Stimulated activated CD4-positive, alpha-beta T cell treated with anti-CD3 and anti-CD28 coated beads, Interleukin-12 subunit alpha, Interleukin-12 subunit beta, amount 100 ng/mL, for 24 hours (primary cell): ENCODE results near the gene TBC1D7.
"Not testable (repeated sequence)": the region's sequence is repeated elsewhere in the genome, so short reads cannot be mapped to it uniquely, and the experiment has no call there.

Experiments used
- DNase-seq, 2 experiments: peaks; one replicate each; pipeline ENCODE4 v3.0.0-alpha.2; 2020; ENCODE audit warnings: low read depth in 2 of 2

Gene TBC1D7

DNA sequence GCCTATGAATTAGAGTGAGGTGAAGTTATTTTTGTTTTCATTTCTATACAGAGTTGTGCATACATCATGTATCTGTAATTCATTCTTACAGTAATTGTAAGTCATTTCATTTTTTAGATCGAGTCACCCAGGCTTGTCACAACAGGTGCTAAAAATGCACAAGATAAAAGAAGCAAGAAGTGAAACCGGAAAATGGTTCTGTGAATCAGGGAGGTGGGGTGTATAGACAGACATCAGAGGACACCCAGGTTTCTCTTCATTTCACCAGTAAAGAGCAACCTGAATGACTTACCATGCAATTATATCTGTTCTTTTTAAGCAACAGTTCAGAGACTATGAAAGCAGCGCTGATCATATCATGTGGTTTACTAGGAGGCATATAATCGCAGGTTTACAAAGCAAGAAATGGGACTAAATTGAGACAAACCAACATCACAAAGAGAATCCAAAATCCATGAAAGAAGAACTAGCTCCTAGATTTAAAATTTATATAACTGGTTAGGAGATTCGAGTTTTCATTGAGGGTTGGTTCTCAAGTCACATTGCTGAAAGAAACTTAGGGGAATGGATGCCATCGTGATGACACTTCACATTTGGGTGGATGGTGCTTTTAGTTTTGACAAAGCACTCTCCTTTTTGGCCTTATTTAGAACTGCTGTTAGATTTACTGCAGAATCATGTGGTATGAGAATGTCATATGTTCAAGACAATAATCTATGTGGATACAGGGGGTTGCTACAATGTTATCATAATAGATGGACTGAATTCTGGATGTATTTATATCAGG, 27.9 kb upstream of the TBC1D7 start:
- DNase-seq, result no peak

DNA sequence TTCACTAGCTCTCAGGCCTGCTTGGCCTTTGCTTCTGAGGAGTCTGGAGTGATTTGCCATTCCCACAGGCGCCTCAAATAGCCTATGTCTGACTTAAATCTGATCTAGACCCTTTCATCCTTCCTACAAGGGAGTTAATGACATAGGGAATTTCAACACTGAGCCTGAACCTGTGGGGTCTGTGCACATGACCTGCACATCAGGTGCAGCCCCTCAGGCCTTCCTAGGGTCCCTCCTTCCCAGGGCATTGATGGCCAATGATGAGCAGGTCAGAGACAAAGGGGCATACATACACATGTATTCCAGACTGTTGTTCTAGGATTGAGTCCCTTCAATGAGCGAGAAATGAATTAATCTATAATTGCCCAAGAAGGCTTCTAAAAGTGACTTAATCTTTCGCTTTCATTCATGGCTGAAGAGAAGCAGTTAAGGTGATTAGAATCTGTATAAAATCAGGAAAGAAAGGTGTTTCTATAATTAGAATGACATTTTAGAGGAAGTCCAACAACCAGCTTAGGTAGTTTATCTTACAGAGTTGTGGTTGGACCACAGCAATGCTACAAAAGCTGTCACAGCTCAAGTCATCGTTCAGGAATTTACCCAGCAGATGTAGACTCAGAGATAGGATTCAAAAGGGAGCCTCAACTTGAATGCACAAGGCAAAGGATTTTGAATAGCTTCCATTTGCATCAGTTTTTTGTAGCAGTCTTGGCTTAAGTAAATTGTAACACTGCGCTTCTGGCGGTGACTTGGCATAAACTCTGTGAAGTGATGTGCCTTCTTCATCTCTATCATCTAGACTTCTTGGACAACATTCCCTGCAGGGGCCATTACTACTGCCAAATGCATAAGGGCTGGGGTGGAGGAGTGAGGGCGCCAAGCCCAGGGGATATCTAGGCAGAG, 27.0 kb upstream of the TBC1D7 start:
- no peak for DNase-seq

DNA sequence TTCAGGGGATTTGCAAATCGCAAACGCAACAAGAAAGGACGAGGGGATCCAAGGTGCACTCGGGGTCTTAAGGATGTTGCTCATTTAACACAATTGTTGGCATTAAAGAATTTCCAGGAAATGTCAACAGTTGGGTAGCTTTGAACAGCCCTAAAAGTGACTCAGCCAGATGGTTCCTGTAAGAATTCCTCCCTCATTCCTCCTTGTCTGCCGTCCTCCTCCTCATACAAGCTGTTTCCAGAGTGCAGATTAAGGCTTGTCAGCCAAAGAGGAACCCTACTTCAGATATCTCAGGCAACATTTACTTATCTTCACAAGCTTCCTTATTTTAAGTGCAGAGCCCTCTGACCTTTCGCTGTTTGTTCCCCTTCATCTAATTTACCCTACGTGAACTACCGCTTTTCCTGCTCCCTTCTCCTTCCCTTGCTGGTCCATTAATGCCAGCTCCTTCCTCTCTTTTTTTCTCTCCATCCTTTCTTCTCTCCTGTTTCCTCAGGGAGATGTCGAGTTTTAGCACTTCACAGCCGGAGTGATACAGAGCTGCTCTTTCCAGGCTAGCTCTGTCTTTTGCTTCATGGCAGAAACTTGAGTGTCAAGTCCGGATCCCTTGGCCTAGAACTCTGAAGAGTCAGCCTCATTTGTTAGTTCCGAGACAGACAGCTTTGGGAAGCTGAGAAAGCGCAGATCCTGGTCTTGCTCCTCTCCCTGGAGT, 26.1 kb upstream of the TBC1D7 start:
- no peak for DNase-seq

DNA sequence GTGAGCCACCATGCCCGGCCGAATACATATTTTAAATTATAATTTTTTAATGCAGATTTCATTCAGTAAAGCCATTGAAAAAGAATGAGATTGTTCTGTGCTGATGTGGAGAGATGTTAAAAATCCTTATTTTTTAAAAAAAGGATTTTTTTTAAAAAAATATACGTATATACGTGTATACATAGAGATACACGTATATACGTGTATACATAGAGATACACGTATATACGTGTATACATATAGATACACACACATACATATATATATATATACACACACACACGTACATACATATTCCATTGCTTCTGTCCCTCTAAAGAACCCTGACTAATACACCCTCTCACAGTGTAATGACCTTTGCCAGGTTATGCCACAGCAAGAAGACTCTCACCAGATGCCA, 23.8 kb upstream of the TBC1D7 start:
- DNase-seq, result no peak

DNA sequence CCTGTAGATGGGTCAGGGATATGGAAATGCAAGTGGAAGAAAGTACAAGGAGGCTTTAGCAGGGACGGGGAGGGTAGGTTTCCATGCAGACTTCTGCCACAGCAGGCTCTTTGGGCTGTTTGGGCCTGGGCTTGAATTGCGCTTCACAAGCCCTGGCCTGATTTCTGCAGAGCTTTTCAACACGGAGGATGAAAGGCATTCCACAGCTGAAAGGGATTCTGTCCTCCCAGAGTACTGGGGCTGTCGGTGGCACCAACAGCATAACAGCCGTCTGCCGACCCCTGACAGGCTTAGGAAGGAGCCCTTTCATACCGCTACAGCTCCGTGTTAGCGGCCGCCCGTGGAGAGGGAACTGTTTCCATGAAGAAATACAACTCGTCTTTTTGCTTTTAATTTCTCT, 22.9 kb upstream of the TBC1D7 start:
- DNase-seq, result no peak

DNA sequence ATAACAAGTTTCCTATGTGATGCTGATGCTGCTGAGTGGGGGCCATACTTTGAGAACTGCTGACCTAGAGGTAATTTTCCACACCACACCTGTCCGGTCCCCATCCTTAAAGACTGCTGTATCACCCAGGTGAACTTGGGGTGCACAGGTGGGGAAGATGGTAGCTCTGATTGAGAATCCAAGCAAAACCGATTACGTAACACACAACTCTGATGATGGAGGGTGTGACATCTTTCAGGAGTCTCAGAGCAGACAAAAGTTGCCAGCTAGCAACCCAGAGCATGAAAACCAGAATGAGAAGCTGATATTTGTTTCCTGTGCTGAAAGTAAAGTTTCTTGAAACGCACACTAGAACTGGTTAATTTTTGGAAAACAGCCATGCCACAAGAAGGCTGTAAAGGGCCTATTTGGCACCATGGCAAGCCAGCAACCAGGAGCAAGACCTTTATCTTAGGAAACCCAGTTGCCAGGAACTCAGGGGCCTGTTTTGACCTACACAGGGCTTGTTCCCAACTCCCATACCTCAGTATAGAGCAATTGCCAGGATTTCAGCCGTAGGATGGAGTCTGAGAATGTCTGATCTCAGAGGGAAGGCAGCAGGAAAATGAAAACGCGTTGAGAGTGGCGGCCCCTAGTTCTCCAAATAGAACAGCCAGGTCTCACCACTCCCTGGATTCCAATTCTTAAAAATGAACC, 21.6 kb upstream of the TBC1D7 start:
- DNase-seq, result no peak

DNA sequence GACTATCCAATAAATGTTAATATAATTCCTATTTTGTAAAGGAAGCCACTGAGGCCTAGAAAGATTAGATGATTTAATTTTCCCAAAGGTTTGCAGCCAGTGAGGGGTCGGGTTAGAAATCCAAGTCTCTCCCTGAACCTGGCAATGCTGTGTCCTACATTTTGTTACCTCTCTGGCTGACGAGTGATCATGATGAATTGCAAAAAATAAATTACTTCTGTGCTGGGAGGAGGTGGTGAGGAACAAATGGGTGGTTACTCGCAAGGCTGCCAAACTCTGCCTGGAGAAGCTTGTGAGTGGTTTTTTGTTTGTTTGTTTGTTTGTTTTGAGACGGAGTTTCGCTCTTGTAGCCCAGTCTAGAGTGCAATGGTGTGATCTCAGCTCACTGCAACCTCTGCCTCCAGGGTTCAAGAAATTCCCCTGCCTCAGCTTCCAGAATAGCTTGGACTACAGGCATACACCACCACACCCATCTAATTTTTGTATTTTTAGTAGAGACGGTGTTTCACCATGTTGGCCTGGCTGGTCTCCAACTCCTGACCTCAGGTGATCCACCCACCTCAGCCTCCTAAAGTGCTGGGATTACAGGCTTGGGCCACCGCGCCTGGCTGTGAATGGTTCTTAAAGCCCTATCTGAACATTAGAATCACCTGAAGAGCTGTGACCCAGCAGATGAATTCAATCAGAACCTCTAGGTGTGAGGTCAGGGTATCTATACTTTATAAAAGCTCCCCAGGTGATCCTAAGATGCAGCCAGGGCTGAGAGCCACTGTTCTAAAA, 20.2 kb upstream of the TBC1D7 start:
- no peak for DNase-seq

DNA sequence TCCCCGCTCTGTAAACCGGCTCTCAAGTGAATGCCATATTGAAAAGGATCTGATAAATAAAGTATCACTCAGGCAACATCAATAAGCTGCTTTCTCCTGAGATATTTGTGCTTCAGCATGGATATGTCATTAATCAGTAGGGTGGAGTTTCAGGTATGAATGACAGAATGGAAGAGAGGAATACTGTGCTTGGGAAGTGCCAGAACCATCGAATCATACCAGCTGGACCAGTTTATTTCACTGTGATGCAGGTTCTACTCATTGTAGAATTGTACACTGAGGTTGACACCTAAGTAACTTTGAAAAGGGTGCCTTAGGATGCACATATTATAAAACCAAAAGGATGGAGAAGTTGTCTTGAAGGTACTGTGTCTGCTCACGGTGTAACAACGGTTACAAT, 17.9 kb upstream of the TBC1D7 start:
- no peak for DNase-seq

DNA sequence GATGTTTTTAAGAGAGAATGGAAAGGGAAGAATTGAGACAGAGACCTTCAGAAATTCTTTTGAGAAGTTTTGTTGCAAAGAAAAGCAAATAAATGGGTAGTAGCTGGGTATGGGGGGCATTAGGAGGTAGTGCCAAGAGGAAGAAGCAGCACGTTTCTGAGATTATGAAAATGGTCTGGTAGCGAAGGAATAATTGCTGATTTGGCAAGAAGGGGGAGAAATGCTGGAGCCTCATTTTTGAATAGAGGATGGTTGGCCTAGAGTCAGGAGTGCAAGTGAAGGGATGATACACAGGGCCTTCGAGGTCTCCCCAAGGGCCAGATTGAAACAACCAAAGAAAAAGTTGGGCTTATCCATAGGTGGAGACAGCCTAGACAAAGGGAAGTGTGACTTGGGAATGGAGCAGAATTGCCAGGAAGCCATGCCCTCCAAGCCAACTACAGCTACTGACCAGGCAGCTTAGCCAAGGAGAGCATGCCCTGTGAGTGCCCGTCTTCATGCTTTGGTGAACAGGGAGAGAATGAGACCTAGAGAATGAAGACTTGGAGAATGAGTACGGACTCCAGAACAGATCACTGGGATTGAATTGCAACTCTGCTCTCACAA, 14.2 kb upstream of the TBC1D7 start:
- no peak for DNase-seq

DNA sequence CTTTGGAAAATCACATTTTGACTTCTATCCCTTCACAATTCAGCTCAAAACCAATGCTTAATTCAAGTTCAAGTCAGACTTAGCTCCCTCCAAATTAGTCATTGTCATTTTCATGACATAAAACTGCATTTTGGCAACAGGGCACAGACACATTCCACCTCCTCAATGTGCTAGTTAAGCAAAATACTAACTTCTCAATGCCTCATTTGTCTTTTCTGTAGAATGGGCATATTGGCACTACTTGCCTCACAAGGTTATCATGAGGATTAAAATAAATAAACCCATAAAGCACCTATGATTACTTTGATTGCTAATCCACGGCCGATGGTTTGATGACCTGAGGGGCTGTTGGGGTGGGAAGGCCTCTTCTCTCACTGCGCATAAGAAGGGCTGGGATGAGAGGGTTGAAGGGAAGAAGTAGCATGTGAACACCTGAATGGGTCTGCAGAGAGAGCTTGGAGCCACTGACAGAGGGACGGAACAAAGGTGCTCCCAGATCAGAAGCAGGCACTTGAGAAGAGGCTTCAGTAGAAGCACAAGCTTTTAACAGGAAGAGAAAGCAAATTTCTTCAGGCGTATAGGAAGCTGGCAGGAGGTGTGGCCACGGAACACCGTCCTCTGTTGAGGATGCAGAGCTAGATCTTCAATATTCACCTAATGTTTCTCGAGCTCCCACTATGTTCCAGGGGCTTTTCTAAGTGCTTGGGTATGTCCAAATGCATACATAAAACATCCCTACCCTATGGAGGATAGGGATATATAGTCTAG, 11.7 kb upstream of the TBC1D7 start:
- DNase-seq, result no peak

DNA sequence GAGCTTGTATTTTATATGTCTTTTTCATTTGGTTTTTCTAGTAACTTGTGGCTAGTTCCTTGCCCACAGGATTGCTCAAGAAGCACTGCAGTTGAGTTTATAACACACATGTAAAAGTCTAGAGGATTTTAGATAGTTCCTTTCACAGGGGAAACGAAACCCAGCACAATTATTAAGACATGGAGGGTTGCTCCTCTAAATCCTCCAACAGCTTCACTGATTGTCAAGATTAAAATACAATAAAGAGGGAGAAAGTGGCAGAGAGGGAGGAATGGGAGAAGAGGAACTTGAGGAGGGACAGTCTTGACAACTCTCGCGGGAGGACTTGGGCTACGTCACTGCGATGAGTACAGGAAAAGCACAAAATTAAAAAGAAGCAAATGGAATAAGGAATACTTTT, 9.7 kb upstream of the TBC1D7 start:
- DNase-seq, result no peak

DNA sequence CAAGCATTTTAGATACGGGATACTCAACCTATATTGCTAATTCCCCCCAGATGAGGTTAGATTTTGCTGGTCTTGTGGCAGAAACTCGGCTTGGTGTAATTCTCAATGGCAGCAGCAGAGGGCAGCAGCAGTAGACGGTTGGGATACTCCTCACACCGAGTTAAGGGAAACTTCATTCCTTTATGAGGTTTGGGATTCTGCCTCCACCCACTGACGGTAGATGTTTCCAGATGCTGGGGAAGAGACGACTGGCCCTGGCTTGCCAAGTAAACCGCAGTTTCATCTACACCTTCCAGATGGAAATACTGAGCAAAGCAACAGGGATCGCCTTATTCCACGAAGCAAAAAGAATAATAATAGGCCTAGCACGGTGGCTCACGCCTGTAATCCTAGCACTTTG, 8.2 kb upstream of the TBC1D7 start:
- DNase-seq, result peak; percentile 62 to 89

DNA sequence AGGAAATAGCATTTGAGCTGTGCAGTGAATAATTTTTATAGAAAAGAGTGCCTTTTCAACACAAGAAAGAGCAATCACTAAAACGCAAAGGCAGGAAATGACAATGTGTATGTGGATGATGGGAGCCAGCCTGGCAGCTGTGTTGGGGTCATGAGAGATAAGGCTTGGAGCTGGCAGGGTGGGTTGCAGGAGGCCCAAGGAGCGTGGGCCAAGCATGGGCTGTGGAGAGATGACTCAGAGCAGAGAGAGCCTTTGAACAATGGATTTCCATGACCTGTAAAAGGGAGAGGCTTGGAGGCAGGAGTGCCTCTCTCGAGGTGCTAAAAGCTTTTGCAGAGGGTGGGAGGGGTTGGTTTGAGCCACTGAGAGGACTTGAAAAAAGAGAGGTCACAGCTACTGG, 6.6 kb upstream of the TBC1D7 start:
- DNase-seq, result no peak

DNA sequence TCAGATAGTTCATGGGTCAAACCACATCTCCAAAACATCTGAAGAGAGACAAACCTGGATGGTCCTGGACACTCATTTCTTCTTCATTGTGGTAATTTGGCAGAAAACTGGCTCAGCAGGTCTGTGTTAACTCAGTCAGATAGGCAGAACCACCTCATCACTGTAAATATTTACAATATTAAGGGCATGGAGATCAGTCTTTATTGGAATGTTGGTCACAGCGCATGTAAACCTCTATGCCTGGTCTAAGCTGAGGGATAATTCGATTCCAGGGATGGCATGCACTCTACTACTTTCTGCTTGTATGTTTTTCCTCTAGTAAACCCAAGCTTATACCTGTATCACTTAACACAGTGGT, 4.0 kb upstream of the TBC1D7 start:
- DNase-seq, result no peak

DNA sequence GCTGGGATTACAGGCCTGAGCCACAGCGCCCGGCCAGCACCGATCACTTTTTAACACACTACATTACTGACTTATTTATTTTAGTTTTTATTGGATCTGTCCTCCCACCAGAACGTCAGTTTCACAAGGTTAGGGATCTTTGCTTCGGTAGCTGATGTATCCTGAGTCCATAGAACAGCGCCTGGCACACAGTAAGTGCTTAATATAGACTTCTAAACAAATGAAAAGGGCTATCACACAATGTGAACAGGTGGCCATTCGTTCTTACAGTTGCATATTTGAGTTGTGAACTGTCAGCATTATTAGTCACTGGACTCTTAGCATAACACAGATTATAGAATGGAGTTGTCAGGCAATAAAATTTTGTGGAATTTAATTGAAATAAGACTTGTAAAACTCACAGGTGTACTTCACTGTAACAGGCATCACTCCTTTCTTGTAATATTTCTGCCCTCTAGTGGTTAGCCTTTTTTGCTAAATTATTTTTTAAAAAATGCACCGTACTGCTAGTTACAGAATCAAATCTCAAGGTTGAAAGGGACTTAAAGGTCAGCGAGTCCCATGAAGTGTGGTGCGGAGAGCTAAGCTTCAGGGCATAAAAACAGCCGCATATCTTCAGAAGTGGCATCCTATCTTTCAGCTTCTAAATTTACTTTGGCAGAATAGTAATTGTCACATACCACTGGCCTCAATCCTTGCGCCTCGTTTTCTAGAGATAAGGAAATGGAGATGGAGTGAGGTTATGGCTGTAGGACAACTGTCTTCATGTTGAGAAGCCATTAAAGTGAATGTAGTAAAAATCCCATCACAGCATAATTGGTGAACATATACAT, 3.4 kb upstream of the TBC1D7 start:
- no peak for DNase-seq

DNA sequence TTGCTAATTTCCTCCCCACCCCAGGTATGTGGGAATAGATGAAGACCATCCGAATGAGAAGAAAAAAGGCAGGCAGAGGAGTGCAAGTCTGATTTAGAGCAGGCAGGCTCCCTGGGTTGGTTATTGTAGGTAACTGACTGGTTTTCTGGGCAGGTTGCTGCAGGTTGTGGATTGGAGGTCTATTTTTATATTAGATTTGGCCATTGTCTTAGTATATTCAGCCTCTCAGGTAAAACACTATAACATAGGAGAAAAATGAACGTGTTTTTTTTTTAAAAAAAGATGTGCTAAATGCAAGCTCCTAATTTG, 492 bp upstream of the TBC1D7 start:
- DNase-seq, result no peak

DNA sequence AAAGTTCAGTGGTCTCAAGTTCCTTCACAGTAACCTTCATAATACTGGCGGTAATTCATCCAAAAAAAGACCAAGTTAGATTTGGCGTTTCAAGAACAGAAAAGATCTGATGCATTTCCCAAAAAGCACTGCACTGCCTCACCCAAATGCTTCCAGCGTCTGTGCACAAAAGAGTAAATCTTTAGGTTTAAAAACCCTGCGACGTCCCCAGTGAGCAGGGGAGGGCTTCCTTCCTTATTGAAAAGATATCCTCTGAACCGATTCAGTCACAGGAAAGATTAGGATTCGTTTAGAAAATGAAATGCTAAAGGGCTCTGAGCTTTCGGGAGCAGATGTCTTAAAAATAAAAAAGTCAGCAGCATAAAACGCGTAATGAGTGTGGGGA, 654 bp downstream of the TBC1D7 start:
- DNase-seq, result no peak

DNA sequence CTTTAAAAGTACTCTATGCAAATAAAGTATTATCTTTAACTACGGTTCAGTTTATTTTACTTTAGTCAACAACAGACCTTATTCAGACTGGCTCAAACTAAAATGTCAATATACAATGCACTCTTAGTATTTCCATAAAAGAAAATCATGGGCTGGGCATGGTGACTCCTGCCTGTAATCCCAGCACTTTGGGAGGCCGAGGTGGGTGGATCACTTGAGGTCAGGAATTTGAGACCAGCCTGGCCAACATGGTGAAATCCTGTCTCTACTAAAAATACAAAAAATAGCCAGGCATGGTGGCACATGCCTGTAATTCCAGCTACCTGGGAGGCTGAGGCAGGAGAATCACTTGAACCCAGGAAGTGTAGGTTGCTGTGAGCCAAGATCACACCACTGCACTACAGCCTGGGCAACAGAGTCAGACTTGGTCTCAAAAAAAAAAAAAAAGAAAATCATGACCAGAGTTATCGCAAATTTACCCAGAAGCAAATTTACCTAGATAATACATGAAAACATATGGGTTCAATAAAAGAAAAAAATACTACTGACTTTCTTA, 2.2 kb downstream of the TBC1D7 start:
- DNase-seq, result not testable (repeated sequence)
